ENCODE measurements around the gene HVCN1. TPM values are rescaled to one million over a fixed set of nuclear protein-coding genes. Genes with fewer than 3 reads are reported as not detected.

Gene HVCN1
- total RNA-seq, 2 donors from 2014 or later = 3.6 to 8.5 TPM

DNA sequence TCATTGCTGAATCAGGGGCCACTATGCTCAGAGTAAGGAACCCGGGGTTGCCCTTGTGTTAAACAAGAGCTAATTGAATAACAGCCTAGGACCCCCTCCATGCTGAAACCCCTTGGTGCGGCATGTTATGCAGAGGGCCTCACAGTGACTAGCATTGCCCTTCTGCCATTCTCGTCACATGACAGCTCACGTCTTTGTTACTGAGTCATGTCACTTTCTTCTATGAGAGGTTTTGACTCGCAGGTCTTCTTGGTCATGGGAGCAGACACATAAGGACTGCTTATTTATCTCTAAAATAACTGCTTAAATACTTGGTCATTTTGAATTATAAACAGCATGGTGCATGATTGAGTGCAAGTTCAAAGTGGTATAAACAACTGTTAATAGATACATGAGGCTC, 50.1 kb downstream of the HVCN1 start:
- peak; percentile 38 for DNase-seq (ENCODE audit: low spot score)
- intact Hi-C loops (cut with DNase I) = no loop called here

DNA sequence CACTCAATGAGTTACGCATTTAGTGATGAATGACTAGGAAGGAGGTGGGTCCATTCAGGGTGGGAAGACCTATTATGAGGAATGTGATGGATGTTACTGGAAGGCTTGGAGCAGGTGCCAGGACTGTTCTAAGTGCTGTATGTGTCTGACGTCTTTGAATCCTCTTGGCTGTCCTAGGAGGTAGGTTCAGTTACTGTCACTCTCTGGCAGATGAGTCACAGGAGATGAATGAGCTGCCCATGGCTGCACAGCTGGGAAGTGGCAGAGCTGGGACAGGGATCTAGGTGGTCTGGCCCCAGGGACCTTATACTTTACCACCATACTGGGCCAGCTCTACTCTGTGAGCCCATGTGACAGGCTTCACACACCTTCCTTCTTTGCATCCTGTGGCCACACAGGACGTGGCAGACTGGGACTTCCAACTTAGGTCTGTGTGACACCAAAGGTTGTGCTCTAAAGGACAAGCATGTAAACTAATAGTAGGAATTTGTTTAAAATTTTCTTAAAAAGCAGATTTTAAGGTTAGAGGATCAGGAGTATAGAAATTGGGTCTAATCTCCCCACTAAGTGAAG, 51.0 kb downstream of the HVCN1 start:
- intact Hi-C loops (cut with DNase I) = no loop called here
- DNase-seq (ENCODE audit: low spot score) = peak; percentile 34

DNA sequence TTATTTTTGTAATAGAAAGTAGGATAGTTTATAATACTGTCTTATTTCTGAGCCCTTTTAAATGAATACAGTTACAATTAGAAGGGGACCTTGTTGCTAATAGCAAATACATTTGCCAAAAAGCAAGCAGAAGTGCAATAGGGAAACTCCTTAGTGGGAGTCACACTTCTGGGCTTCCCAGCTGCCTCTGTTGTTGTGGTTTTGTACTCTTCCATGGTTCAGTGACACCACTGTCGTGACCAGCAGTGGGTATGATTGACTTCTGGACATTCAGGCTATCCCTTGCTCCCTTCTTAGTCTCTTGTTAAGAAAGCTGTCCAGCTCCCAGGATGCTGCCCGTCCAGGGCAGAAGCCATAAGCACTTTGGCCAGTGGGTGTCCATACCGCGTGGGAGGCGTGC, 52.4 kb downstream of the HVCN1 start:
- peak; percentile 16 for DNase-seq (ENCODE audit: low spot score)
- intact Hi-C loops (cut with DNase I) = no loop called here

DNA sequence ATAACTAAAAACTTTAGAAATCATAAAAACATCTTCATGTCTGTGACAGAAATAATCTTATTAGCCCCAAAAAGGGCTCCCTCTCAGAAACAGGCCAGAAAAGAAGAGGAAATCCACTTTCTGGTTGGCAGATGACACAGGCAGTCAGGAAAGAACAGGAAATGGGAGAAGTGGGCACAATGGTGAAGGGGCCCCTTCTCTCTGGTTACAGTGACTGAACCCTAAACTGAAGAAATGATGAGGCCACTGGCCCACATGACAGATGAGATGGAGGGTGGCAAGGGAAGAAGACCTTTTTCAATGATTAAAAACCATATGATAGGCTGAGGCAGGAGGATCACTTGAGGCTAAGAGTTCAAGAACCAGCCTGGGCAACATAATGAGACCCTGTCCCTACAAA, 53.9 kb downstream of the HVCN1 start:
- intact Hi-C loops (cut with DNase I) = no loop called here
- DNase-seq (ENCODE audit: low spot score) = peak; percentile 3

DNA sequence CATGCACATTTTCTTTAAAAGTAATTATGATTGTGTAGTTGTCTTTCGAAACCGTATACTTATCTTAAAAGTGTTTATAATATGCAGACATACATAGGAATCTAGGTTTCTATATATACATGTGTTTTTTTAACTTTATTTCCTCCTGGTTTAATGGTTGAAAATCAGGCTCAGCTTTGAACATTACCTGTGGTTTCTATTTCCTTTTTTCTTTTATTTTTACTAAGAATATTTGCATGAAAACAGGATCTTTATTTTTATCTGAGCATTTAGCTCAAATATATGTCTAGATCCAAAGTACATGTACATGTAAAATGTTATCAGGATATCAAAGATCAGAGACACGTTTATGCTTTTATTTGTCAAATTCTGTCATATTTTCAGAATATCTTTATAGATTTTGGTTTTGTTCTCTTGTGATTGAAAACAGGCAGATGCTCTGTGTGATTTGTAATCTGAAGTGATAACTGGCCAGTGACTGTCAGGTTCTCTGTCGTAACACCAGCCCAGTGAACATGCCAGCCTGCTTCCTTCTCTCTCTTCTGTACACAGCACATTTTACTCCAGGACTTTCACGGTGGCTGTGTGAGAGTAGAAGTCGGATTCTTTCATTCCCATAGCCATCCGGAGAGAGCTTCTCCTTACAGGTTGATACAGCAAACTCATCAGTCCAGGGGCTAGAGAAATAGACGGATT, 61.3 kb downstream of the HVCN1 start:
- DNase-seq (ENCODE audit: low spot score) = peak; percentile 11
- intact Hi-C loops (cut with DNase I) = no loop called here

DNA sequence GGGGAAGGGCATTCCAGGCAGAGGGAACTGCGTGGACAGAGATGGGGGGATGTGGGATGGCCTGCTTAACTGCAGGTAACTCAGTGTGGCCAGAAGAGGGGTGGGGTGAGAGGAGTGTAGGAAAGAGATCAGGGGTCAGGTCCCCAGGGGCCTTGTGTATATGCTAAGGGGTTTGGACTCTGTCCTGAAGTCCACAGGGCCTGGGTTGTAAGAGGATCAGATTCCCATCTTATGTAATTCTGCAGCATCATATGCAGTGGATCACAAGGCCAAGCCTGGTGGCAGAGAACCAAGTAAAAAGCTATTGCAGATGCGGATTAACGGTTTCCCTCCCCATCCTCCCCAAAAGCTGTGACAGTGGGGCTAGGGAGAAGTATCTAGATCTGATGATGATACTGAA, 66.3 kb downstream of the HVCN1 start:
- intact Hi-C loops (cut with DNase I) = no loop called here
- DNase-seq (ENCODE audit: low spot score) = peak; percentile 55

DNA sequence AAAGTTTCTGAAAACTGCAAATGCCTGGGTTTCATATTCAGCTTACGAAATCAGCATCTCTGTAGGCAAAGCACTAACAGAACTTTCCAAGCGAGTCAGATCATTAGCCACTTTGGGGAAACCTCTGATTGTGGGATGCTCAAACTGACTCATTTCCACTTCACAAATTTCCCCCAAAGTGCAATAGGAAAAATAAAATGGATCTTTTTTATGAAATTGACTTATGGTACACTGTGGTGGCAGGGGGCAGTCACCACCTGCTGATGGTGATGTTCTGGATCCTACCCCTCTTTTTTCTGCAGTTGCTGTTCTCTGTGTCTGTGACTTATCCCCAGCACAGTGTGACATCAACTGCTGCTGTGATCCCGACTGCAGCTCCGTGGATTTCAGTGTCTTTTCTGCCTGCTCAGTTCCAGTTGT, 69.4 kb downstream of the HVCN1 start:
- intact Hi-C loops (cut with DNase I) = no loop called here
- peak; percentile 14 for DNase-seq (ENCODE audit: low spot score)

DNA sequence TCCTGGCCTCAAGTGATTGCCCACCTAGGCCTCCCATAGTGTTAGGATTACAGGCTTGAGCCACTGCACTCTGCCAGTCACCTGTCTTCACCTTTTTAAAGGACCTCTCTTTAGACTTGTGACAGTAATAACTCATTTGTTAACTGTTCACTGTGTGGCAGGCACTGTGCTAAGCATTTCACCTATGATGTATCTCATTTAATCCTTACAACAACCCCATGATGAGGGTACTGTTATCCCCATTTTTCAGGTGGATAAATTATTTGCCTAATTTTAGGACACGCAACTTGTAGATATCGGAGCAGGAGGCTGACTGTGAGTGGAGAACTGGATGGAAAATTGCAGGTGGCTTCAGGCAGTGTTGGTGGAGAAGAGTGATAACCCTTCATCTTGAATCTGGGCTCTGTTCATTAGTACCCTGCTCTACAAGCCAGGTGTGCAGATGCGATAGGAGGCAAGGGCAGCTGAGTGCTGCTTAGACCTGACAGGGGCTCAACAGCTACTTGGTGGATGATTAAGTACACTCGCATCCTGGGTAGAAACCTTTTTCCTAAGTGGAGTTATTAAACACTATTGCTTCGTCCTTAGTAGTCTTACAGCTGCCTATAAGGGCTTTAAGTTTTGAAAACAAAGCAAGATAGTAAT, 72.3 kb downstream of the HVCN1 start:
- intact Hi-C loops (cut with DNase I) = no loop called here
- DNase-seq (ENCODE audit: low spot score) = peak; percentile 11

DNA sequence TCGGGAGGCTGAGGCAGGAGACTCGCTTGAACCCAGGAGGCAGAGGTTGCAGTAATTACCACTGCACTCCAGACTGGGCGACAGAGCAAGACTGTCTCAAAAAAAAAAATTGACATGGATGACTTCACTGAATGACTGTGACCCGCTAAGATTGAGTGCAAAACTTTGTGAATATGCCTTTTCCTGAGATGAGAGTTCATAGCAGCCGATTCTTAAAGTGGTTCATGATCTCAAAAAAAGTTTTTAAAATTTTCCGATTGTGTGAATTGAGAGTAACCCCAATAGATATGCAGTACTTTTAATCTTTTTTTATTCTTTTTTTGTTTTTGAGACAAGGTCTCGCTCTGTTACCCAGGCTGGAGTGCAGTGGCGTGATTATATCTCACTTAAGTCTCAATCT, 73.7 kb downstream of the HVCN1 start:
- intact Hi-C loops (cut with DNase I) = no loop called here
- DNase-seq (ENCODE audit: low spot score) = no peak

DNA sequence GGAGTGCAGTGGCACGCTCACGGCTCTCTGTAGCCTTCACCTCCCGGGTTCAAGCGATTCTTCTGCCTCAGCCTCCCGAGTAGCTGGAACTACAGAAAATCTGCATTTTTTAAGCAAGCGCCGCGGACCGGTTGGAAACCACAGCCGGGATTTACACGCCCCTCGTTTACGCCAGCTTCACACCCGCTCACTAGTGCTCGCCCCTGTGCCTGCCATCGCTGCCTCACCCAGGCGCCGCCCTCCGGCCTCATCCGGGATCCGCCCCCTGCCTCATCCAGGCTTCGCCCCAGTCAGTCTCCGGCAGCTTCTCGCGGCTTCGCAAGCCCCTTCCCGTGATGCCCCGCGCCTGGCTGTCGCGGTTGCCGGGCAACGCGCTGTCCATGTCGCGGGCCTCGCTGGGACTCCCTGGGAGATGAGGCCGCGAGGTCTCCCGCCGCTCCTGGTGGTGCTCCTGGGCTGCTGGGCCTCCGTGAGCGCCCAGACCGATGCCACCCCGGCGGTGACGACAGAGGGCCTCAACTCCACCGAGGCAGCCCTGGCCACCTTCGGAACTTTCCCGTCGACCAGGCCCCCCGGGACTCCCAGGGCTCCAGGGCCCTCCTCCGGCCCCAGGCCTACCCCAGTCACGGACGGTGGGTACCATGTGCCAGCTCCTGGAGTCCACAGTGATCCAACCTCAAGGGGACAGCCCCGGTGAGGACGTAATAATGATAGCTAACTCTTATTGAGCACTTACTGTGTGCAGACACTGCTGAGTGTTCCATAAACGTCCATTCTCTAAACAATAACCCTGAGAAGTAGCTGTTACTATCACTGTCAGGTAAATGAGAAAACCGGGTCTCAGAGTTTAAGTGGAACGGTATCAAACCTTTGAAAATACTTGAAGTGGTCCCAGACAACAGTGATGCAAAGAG, 74.9 kb downstream of the HVCN1 start, which contains the start of gene TCTN1:
Gene TCTN1, plus strand, starts transcription at position 359 of the 914 bp plus-strand sequence. Its CDS starts 54 bp downstream, at position 413.
- peak; percentile 99 for DNase-seq (ENCODE audit: low spot score)
- intact Hi-C loops (cut with DNase I) = loop anchor here in 1 of 2 donors (2.0 to 5.0 kb wide), 2 partner anchors 29 to 102 kb away; no protein-coding TSS in a partner anchor

DNA sequence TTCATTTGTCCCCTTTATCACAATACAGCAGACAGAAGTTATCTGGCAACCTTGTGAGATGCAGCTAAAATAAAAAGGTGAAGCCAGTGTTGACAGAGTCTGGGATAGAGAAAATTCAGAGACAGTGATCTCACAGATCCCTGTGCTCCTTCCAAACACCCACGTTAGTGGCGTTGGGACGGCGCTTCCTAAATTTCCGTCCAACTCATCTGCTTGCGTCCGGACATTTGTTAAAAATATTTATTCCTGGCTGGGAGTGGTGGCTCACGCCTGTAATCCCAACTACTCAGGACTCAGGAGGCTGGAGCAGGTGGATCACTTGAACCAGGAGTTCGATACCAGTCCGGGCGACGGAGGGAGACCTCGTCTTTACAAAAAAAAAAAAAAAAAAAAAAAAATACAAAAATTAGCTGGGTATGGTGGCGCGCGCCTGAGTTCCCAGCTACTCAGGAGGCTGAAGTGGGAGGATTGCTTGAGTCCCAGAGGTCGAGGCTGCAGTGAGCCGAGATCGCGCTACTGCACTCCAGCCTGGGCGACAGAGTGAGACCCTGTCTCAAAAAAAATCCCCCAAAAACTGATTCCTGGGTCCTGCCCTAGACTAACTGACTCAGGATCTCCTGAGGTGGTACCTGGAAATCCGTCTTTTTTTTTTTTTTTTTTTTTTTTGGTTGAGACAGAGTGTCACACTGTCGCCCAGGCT, 75.7 kb downstream of the HVCN1 start:
- peak; percentile 62 for DNase-seq (ENCODE audit: low spot score)
- intact Hi-C loops (cut with DNase I) = loop anchor here in 1 of 2 donors (2.0 to 5.0 kb wide), 2 partner anchors 28 to 101 kb away; no protein-coding TSS in a partner anchor

DNA sequence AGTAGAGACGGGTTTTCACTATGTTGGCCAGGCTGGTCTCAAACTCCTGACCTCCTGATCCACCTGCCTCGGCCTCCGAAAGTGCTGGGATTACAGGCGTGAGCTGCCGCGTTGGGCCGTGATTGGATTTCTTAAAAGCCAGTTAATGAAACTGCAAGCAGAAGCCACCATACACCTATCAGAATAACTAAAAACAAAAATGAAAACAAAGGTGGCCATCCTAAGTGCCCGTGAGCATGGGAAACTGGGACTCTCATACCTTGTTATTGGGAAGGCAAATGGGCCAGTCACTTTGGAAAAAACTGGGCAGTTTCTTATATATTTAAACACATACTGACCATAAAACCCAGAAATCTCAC, 82.7 kb downstream of the HVCN1 start:
- no peak for DNase-seq (ENCODE audit: low spot score)
- intact Hi-C loops (cut with DNase I) = no loop called here

DNA sequence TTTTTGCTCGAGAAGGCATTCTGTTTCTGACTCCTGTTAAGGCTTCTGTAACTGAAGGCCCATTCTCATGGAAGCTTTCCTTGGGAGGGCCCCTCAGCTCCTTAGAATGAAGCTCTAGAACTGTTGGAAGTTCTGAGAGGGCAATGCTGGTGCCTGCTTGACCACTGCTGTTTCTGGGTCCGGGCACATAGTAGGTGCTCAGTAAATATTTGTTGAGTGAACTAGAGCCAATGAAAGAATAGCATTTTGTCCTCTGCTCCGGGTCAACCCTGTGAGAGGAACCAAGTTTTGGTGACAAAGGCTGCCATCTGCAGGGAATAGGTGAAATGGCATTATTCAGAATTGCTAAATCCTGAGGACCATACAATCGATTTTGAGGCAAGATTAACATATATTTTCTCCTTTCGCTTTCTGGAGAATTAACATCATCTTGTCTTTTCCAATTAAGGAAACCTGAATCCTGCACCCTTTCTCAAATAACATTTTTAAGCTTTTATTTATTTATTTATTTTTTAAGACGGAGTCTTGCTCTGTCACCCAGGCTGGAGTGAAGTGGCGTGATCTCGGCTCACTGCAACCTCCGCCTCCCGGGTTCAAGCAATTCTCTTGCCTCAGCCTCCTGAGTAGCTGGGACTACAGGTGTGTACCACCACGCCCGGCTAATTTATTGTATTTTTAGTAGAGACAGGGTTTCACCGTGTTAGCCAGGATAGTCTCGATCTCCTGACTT, 86.7 kb downstream of the HVCN1 start:
- DNase-seq (ENCODE audit: low spot score) = peak; percentile 19
- intact Hi-C loops (cut with DNase I) = loop anchor here in 1 of 2 donors (5.0 kb wide), 1 partner anchor 150 kb away; the partner anchor contains the start of gene ARPC3

DNA sequence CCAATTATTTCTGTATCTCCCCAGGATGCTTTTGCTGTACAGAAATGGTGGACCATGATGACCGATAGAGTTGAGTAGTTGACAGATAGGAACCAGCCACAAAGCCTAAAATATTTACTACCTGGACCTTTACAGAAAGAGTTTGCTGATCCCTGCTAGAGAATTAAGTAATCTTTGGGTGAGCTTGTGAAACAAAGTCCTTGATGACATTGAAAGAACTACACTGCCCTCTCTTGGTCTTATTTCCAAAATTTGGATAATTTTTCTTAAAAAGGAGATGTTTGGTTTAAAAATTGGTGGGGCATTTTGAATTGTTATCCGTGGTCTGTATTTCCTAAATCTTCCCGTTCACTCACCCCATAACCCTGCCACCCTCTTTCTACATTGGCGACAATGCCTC, 88.7 kb downstream of the HVCN1 start:
- DNase-seq (ENCODE audit: low spot score) = no peak

DNA sequence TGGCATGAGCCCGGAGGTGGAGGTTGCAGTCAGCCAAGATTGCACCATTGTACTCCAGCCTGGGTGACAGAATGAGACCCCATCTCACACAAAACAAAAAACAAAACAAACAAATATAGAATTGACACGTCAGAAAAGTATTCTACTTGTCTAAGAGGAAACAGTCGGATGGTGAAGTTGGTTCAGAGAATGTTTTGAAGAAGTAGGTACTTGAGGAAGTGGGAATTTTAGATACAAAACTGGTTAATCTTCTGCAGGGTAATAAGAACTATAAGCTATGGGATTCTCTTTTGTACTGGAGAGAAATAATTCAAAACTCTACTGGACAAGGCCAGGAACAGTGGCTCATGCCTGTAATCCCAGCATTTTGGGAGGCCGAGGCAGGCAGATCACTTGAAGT, 89.6 kb downstream of the HVCN1 start:
- no peak for DNase-seq (ENCODE audit: low spot score)
- intact Hi-C loops (cut with DNase I) = loop anchor here in 1 of 2 donors (10.0 kb wide), 1 partner anchor 75 kb away; no protein-coding TSS in a partner anchor

More for the DNA sequence above, 88.7 kb downstream of the HVCN1 start:
- intact Hi-C loops (cut with DNase I) = loop anchor here in 1 of 2 donors (2.0 to 5.0 kb wide), 2 partner anchors 89 to 148 kb away; partner anchors contain the start of gene ARPC3

Measured in posterior vena cava (tissue), 2 donors.